ENCODE results near the gene CD82.

Gene CD82

GRCh38 chr11:44572436-44572835, 7.0 kb downstream of the CD82 start:
- no peaks in the 10 kb centered on the region for H3K36me3 ChIP-seq (ENCODE audit: control insufficient read depth, insufficient read depth, low read length)
- H3K9me3 ChIP-seq (ENCODE audit: control insufficient read depth, low read length), result no peaks in the 10 kb centered on the region
- no peaks in the 10 kb centered on the region for H3K27me3 ChIP-seq (ENCODE audit: control insufficient read depth, insufficient read depth, low read length)
- no peak overlapping the region for H3K4me2 ChIP-seq (ENCODE audit: low read length)
- no peak overlapping the region for H3K9ac ChIP-seq
- H2AFZ ChIP-seq, result no peak overlapping the region
- no peak overlapping the region for H3K4me3 ChIP-seq (ENCODE audit: low read depth, low read length)
- no peak for TF ChIP-seq CTCF (IDR thresholded peaks at IDR 0.05)
- no peak overlapping the region for H3K27ac ChIP-seq
- H3K4me1 ChIP-seq, result no peaks in the 10 kb centered on the region
- no peaks in the 10 kb centered on the region for H3K79me2 ChIP-seq

- H3K4me2 ChIP-seq (ENCODE audit: low read length), result no peak overlapping the region
These were observed 7.4 kb downstream of the CD82 start for GRCh38 chr11:44572884-44573283.

GRCh38 chr11:44573333-44573732, 7.9 kb downstream of the CD82 start:
- no peak for TF ChIP-seq CTCF (IDR thresholded peaks at IDR 0.05)
- no peaks in the 10 kb centered on the region for H3K79me2 ChIP-seq
- H3K27me3 ChIP-seq (ENCODE audit: control insufficient read depth, insufficient read depth, low read length), result no peaks in the 10 kb centered on the region
- H3K4me1 ChIP-seq, result no peaks in the 10 kb centered on the region
- H3K9me3 ChIP-seq (ENCODE audit: control insufficient read depth, low read length), result no peaks in the 10 kb centered on the region
- no peak overlapping the region for H2AFZ ChIP-seq
- no peak overlapping the region for H3K4me3 ChIP-seq (ENCODE audit: low read depth, low read length)
- no peak overlapping the region for H3K4me2 ChIP-seq (ENCODE audit: low read length)
- no peak overlapping the region for H3K9ac ChIP-seq
- H3K36me3 ChIP-seq (ENCODE audit: control insufficient read depth, insufficient read depth, low read length), result no peaks in the 10 kb centered on the region
- H3K27ac ChIP-seq, result no peak overlapping the region

More at GRCh38 chr11:44572884-44573283, 7.4 kb downstream of the CD82 start:
- Histone ChIP-seq H3K27ac (no peak overlapping the region), H3K36me3 (ENCODE audit: control insufficient read depth, insufficient read depth, low read length) (no peaks in the 10 kb centered on the region), H3K27me3 (ENCODE audit: control insufficient read depth, insufficient read depth, low read length) (no peaks in the 10 kb centered on the region), H3K9ac (no peak overlapping the region), H3K4me1 (no peaks in the 10 kb centered on the region), H3K4me3 (ENCODE audit: low read depth, low read length) (no peak overlapping the region), H3K79me2 (no peaks in the 10 kb centered on the region), H2AFZ (no peak overlapping the region), H3K9me3 (ENCODE audit: control insufficient read depth, low read length) (no peaks in the 10 kb centered on the region)
- no peak for TF ChIP-seq CTCF (IDR thresholded peaks at IDR 0.05)

GRCh38 chr11:44574610-44575287, 9.3 kb downstream of the CD82 start:
- no peaks in the 10 kb centered on the region for H3K4me1 ChIP-seq

More at GRCh38 chr11:44574610-44575287, 9.3 kb downstream of the CD82 start:
- H3K36me3 ChIP-seq (ENCODE audit: control insufficient read depth, insufficient read depth, low read length), result no peaks in the 10 kb centered on the region
- H2AFZ ChIP-seq, result no peak overlapping the region
- no peaks in the 10 kb centered on the region for H3K27me3 ChIP-seq (ENCODE audit: control insufficient read depth, insufficient read depth, low read length)
- no peak overlapping the region for H3K27ac ChIP-seq
- H3K4me2 ChIP-seq (ENCODE audit: low read length), result no peak overlapping the region
- H3K9ac ChIP-seq, result no peak overlapping the region
- H3K9me3 ChIP-seq (ENCODE audit: control insufficient read depth, low read length), result no peaks in the 10 kb centered on the region
- no peak overlapping the region for H3K4me3 ChIP-seq (ENCODE audit: low read depth, low read length)
- no peak for TF ChIP-seq CTCF (IDR thresholded peaks at IDR 0.05)
- H3K79me2 ChIP-seq, result no peaks in the 10 kb centered on the region
